Gastroesophageal sphincter (tissue), 4 donors: Measurements from ENCODE around the gene MROH2A. TPM values are rescaled to one million over a fixed set of nuclear protein-coding genes. Genes with fewer than 3 reads are reported as not detected.

Source experiments
- ATAC-seq: fragments of 150-250 bp; one replicate; pipeline ENCODE4 v1.9.1; 2016; ENCODE audit warnings: mild to moderate bottlenecking, moderate library complexity
- H3K27ac ChIP-seq, 4 donors: fragments of 200-600 bp; sonication (generic) in 3 of 4; 1 replicate in 3 of 4; 2 replicates in 1 of 4; pipeline ENCODE4 v1.5.1; 2016 to 2019
- H3K27me3 ChIP-seq: fragments of 200-600 bp; sonication (generic); one replicate; pipeline ENCODE4 v1.5.1; 2019
- H3K36me3 ChIP-seq, 2 donors: fragments of 200-600 bp; sonication (generic); one replicate each; pipeline ENCODE4 v1.5.1; 2019; ENCODE audit warnings: control low read depth in 1 of 2
- H3K4me1 ChIP-seq, 3 donors: fragments of 200-600 bp; sonication (generic); 1 replicate in 2 of 3; 2 replicates in 1 of 3; pipeline ENCODE4 v1.5.1; 2016 to 2019; ENCODE audit warnings: control low read depth in 2 of 3
- H3K4me3 ChIP-seq, 2 donors: fragments of 200-600 bp; sonication (generic); one replicate each; pipeline ENCODE4 v1.5.1; 2019; ENCODE audit warnings: mild to moderate bottlenecking in 1 of 2, moderate library complexity in 1 of 2
- H3K9me3 ChIP-seq, 3 donors: fragments of 200-600 bp; sonication (generic); one replicate each; pipeline ENCODE4 v1.5.1; 2017 to 2019; ENCODE audit warnings: control low read depth in 2 of 3
- EP300 ChIP-seq: sonication (generic); formaldehyde crosslinking; IDR thresholded peaks from one replicate; pipeline ENCODE4 v1.6.1; 2017; ENCODE audit warnings: antibody characterized with exemption, mild to moderate bottlenecking
- POLR2A ChIP-seq, 2 donors: fragments of 450-650 bp; IDR thresholded peaks; one replicate each; pipeline ENCODE4 v1.6.1; 2017; ENCODE audit warnings: antibody characterized with exemption in 2 of 2, mild to moderate bottlenecking in 2 of 2, moderate library complexity in 1 of 2
- POLR2AphosphoS5 ChIP-seq: sonication (generic); formaldehyde crosslinking; IDR thresholded peaks from one replicate; pipeline ENCODE4 v1.6.1; 2017; ENCODE audit warnings: antibody characterized with exemption
- WGBS, 2 donors: methylation state at CpG; one replicate each; pipeline ENCODE4 v1.1.5; 2018; ENCODE audit warnings: low coverage in 1 of 2; 5-methylcytosine and 5-hydroxymethylcytosine counted together
- total RNA-seq, 4 donors: library from RNA; depleted of rRNA; stranded (reverse); fragments of >200 nt; gene quantifications; one replicate each; pipeline ENCODE4 v1.1.0, GENCODE V29; 2016
- TF ChIP-seq, protein P1 (sequence below), 4 experiments: fragments of 200-600 bp in 2 of 4; fragments of 450-650 bp in 2 of 4; sonication (generic) in 1 of 4; IDR thresholded peaks; one replicate each; pipeline ENCODE4 v1.5.1; 2017 to 2019; ENCODE audit warnings: antibody characterized with exemption in 4 of 4, mild to moderate bottlenecking in 2 of 4, moderate library complexity in 2 of 4

MROH2A gene
- total RNA-seq, 4 donors from 2014 or later = not detected

- peaks cover 19% of the 10 kb centered on the region for H3K27me3 ChIP-seq
- TF ChIP-seq, protein P1, sequence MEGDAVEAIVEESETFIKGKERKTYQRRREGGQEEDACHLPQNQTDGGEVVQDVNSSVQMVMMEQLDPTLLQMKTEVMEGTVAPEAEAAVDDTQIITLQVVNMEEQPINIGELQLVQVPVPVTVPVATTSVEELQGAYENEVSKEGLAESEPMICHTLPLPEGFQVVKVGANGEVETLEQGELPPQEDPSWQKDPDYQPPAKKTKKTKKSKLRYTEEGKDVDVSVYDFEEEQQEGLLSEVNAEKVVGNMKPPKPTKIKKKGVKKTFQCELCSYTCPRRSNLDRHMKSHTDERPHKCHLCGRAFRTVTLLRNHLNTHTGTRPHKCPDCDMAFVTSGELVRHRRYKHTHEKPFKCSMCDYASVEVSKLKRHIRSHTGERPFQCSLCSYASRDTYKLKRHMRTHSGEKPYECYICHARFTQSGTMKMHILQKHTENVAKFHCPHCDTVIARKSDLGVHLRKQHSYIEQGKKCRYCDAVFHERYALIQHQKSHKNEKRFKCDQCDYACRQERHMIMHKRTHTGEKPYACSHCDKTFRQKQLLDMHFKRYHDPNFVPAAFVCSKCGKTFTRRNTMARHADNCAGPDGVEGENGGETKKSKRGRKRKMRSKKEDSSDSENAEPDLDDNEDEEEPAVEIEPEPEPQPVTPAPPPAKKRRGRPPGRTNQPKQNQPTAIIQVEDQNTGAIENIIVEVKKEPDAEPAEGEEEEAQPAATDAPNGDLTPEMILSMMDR (IDR thresholded peaks at IDR 0.05) = no peak
- TF ChIP-seq POLR2AphosphoS5 (no peak), EP300 (no peak), POLR2A (IDR thresholded peaks at IDR 0.05) (no peak)
- ATAC-seq = no peak
- whole genome bisulfite sequencing, 2 donors = 78 to 84% methylated on average over 4 of the region's 4 CpGs
- no peak overlapping the region for H3K27ac ChIP-seq
- H3K36me3 ChIP-seq = no peaks in the 10 kb centered on the region
- H3K4me1 ChIP-seq = no peaks in the 10 kb centered on the region
- H3K9me3 ChIP-seq = no peaks in the 10 kb centered on the region
- no peak overlapping the region for H3K4me3 ChIP-seq
Observed at GRCh38 chr2:233761040-233761769, 16.9 kb upstream of the MROH2A start.

- Histone ChIP-seq H3K4me3 (no peak overlapping the region), H3K36me3 (no peaks in the 10 kb centered on the region), H3K9me3 (no peaks in the 10 kb centered on the region), H3K4me1 (no peaks in the 10 kb centered on the region), H3K27me3 (peaks cover 22% of the 10 kb centered on the region), H3K27ac (no peak overlapping the region)
- ATAC-seq = no peak
- 68 to 70% methylated on average over 2 to 7 of the region's 7 CpGs for WGBS, 2 donors
- TF ChIP-seq POLR2AphosphoS5 (no peak), EP300 (no peak), POLR2A (IDR thresholded peaks at IDR 0.05) (no peak)
- TF ChIP-seq, protein P1 (IDR thresholded peaks at IDR 0.05) = no peak
Observed at GRCh38 chr2:233764264-233764663, 13.9 kb upstream of the MROH2A start.

- WGBS, 2 donors = 75% methylated on average over 2 of the region's 3 CpGs; no CpG with 5 or more reads in 1 of the 2 donors
- no peak for TF ChIP-seq POLR2A (IDR thresholded peaks at IDR 0.05)
- H3K36me3 ChIP-seq = no peaks in the 10 kb centered on the region
- H3K4me1 ChIP-seq = no peaks in the 10 kb centered on the region
- ATAC-seq = no peak
- H3K27me3 ChIP-seq = peaks cover 22% of the 10 kb centered on the region
- no peaks in the 10 kb centered on the region for H3K9me3 ChIP-seq
- H3K27ac ChIP-seq = no peak overlapping the region
- H3K4me3 ChIP-seq = no peak overlapping the region
Observed at GRCh38 chr2:233764761-233765160, 13.4 kb upstream of the MROH2A start.

- no peak overlapping the region for H3K27ac ChIP-seq
- no peaks in the 10 kb centered on the region for H3K4me1 ChIP-seq
- no peak for ATAC-seq
- WGBS, 2 donors = 35% methylated on average over 2 of the region's 4 CpGs; no CpG with 5 or more reads in 1 of the 2 donors
- H3K36me3 ChIP-seq = no peaks in the 10 kb centered on the region
- H3K9me3 ChIP-seq = no peaks in the 10 kb centered on the region
- TF ChIP-seq, protein P1 (IDR thresholded peaks at IDR 0.05) = no peak
- TF ChIP-seq POLR2A (IDR thresholded peaks at IDR 0.05) (no peak), EP300 (no peak), POLR2AphosphoS5 (no peak)
- peaks cover 22% of the 10 kb centered on the region for H3K27me3 ChIP-seq
- H3K4me3 ChIP-seq = no peak overlapping the region
Observed at GRCh38 chr2:233766416-233766815, 11.7 kb upstream of the MROH2A start.

DNA sequence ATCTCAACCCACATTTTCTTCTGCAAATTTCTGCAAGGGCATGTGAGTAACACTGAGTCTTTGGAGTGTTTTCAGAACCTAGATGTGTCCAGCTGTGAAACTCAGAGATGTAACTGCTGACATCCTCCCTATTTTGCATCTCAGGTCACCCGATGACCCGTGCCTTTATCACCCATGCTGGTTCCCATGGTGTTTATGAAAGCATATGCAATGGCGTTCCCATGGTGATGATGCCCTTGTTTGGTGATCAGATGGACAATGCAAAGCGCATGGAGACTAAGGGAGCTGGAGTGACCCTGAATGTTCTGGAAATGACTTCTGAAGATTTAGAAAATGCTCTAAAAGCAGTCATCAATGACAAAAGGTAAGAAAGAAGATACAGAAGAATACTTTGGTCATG is 10.1 kb upstream of the MROH2A start:
- Histone ChIP-seq H3K27ac (no peak overlapping the region), H3K36me3 (no peaks in the 10 kb centered on the region), H3K9me3 (no peaks in the 10 kb centered on the region), H3K4me3 (no peak overlapping the region), H3K4me1 (no peaks in the 10 kb centered on the region), H3K27me3 (peaks cover 22% of the 10 kb centered on the region)
- no peak for ATAC-seq
- WGBS, 2 donors = 60 to 84% methylated on average over 2 to 3 of the region's 4 CpGs
- TF ChIP-seq POLR2A (IDR thresholded peaks at IDR 0.05) = no peak
- TF ChIP-seq EP300 = no peak
- no peak for TF ChIP-seq POLR2AphosphoS5
- TF ChIP-seq, protein P1 (IDR thresholded peaks at IDR 0.05) = no peak
